Esophagus squamous epithelium (tissue), 5 donors: ENCODE results near the gene MROH9. TPM values are rescaled to one million over a fixed set of nuclear protein-coding genes. Genes with fewer than 3 reads are reported as not detected.

ENCODE experiments used
- DNase-seq: peaks from one replicate; lab custom pipeline; 2025; lab: John Stamatoyannopoulos, UW
- H3K27ac ChIP-seq, 4 donors: fragments of 200-600 bp; sonication (generic); one replicate each; pipeline ENCODE4 v1.5.1; 2016 to 2019; ENCODE audit warnings: mild to moderate bottlenecking in 1 of 4
- H3K27me3 ChIP-seq, 4 donors: fragments of 200-600 bp; sonication (generic); 1 replicate in 3 of 4; 2 replicates in 1 of 4; pipeline versions ENCODE4 v1.5.1 to v1.6.0; 2017 to 2021; ENCODE audit warnings: antibody characterized with exemption in 1 of 4
- H3K36me3 ChIP-seq, 3 donors: fragments of 200-600 bp; sonication (generic); one replicate each; pipeline ENCODE4 v1.5.1; 2016 to 2019
- H3K4me1 ChIP-seq, 3 donors: fragments of 200-600 bp; sonication (generic); one replicate each; pipeline ENCODE4 v1.5.1; 2017 to 2019
- H3K4me3 ChIP-seq, 4 donors: fragments of 200-600 bp; sonication (generic); 1 replicate in 3 of 4; 2 replicates in 1 of 4; pipeline ENCODE4 v1.5.1; 2016 to 2019; ENCODE audit warnings: mild to moderate bottlenecking in 2 of 4, moderate library complexity in 1 of 4
- H3K9me3 ChIP-seq, 3 donors: fragments of 200-600 bp; sonication (generic); one replicate each; pipeline ENCODE4 v1.5.1; 2016 to 2019
- POLR2A ChIP-seq, 4 donors: fragments of 450-650 bp; IDR thresholded peaks; one replicate each; pipeline ENCODE4 v1.6.1; 2017; ENCODE audit warnings: antibody characterized with exemption in 4 of 4, mild to moderate bottlenecking in 4 of 4, moderate library complexity in 3 of 4
- WGBS, 2 donors: methylation state at CpG; one replicate each; pipeline ENCODE4 v1.1.5; 2018; 5-methylcytosine and 5-hydroxymethylcytosine counted together
- intact Hi-C: fragments of 100-400 bp; cut with DNase I; formaldehyde crosslinking; loops from one replicate; pipeline ENCODE4 v1.15.0; 2022
- total RNA-seq, 4 donors: library from RNA; depleted of rRNA; stranded (reverse); fragments of >200 nt; gene quantifications; one replicate each; pipeline ENCODE4 v1.1.0, GENCODE V29; 2016
- TF ChIP-seq, protein P1 (sequence below), 6 experiments: fragments of 450-650 bp in 4 of 6; fragments of 200-600 bp in 2 of 6; sonication (generic) in 2 of 6; IDR thresholded peaks; one replicate each; pipeline ENCODE4 v1.5.1; 2016 to 2019; ENCODE audit warnings: antibody characterized with exemption in 6 of 6, mild to moderate bottlenecking in 4 of 6, moderate library complexity in 4 of 6
- donor health status: DM: yes; HTN: yes; CAD: no.

MROH9 gene
- total RNA-seq, 4 donors from 2014 or later: not detected

DNA sequence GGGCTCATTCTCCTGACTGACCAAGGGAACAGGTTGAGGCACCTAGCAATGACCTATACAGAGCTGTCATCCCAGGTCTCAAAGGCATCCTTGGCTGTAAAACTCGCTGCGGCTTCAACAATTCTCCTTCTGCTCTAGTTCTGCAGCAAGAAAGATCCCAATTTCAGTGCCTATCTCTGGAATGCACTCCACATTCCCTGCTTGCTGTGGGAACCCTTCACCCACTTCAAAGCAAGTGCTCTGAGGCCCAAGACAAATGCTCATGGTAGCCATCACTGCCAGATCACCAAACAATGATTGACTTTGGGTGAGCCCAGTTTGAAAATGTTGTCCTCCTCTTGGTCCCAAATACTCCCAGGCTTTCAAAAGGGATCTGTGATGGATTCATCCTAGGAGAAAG is 117.6 kb downstream of the MROH9 start:
- Histone ChIP-seq H3K4me3 (no peak overlapping the region), H3K4me1 (no peaks in the 10 kb centered on the region), H3K36me3 (no peaks in the 10 kb centered on the region), H3K27me3 (no peaks in the 10 kb centered on the region), H3K9me3 (peaks cover 0 to 3% (median 0%) of the 10 kb centered on the region in 3 donors), H3K27ac (no peak overlapping the region)
- intact Hi-C loops: no loop called here
- 63 to 100% methylated on average over 2 of the region's 2 CpGs for WGBS, 2 donors
- DNase-seq: no peak
- no peak for TF ChIP-seq POLR2A (IDR thresholded peaks at IDR 0.05)
- TF ChIP-seq, protein P1, sequence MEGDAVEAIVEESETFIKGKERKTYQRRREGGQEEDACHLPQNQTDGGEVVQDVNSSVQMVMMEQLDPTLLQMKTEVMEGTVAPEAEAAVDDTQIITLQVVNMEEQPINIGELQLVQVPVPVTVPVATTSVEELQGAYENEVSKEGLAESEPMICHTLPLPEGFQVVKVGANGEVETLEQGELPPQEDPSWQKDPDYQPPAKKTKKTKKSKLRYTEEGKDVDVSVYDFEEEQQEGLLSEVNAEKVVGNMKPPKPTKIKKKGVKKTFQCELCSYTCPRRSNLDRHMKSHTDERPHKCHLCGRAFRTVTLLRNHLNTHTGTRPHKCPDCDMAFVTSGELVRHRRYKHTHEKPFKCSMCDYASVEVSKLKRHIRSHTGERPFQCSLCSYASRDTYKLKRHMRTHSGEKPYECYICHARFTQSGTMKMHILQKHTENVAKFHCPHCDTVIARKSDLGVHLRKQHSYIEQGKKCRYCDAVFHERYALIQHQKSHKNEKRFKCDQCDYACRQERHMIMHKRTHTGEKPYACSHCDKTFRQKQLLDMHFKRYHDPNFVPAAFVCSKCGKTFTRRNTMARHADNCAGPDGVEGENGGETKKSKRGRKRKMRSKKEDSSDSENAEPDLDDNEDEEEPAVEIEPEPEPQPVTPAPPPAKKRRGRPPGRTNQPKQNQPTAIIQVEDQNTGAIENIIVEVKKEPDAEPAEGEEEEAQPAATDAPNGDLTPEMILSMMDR (IDR thresholded peaks at IDR 0.05): no peak

DNA sequence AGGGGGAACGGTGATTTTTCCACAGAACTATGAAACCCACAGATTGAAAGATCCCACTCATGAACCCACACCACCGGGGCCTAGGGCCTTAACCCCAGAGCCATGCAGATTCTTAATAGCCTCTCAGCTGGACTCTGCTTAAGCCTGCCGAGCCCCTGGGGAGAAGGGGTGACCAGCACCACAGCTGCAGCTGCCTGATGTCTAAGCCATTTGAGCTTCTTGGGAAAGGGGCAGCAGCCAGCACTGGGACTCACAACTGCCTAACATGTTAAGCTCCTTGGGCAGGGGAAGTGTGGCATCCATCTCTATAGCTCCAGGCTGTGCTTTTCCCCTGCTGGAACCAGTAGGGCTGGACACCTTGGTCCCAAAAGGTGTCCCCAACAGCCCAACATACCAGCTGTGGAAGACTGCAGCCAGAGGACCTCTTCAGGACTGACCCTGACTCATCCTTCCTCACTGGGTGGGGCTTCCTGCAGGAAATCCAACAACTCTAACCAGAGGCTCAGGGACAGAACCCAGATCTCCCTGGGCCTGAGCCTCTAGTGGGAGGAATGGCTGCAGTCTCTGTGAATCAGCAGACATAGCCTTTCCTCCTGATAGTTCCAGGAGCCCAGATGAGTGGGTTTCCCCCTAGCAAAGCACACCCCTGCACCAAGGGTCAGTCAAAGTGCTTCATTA is 120.8 kb downstream of the MROH9 start:
- intact Hi-C loops: no loop called here
- TF ChIP-seq, protein P1 (IDR thresholded peaks at IDR 0.05): no peak
- no peak for TF ChIP-seq POLR2A (IDR thresholded peaks at IDR 0.05)
- no peaks in the 10 kb centered on the region for H3K9me3 ChIP-seq

DNA sequence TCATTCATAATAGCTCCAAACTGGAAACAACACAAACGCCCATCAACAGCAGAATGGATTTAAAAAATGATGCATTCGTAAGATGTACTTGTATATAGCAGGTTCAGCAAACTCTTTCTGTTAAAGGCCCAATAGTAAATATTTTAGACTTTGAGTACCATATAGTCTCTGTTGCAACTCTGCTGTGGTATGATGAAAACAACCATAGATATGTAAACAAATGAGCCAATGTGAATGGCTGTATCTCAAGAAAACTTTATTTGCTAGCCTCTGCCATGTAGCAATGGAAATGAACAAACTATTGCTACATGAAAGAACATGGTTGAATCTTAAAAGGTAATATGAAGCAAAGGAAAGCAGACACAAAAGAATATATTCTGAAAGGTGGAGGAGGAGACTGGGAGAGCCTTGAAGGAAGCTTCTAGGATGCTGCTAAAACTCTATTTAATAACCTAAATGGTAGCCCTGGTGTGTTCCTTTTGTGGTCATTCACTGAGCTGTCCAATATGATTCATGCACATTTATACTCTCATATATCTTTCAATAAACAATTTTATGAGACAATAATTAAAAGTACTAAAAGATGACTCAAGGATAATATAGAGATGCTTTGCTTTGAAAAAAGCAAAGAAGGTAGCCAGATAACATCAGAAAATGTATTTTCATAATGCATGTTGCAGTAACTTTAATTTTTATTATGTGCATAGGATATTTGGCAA is 126.2 kb downstream of the MROH9 start:
- WGBS, 2 donors: 68 to 71% methylated on average over 2 of the region's 2 CpGs
- no peak for DNase-seq
- intact Hi-C loops: no loop called here

More for the DNA sequence above, 120.8 kb downstream of the MROH9 start:
- Histone ChIP-seq H3K27me3 (no peaks in the 10 kb centered on the region), H3K4me3 (no peak overlapping the region), H3K4me1 (no peaks in the 10 kb centered on the region), H3K36me3 (no peaks in the 10 kb centered on the region), H3K27ac (no peak overlapping the region)
- 100% methylated on average over 2 of the region's 3 CpGs; no CpG with 5 or more reads in 1 of the 2 donors for WGBS, 2 donors
- no peak for DNase-seq

DNA sequence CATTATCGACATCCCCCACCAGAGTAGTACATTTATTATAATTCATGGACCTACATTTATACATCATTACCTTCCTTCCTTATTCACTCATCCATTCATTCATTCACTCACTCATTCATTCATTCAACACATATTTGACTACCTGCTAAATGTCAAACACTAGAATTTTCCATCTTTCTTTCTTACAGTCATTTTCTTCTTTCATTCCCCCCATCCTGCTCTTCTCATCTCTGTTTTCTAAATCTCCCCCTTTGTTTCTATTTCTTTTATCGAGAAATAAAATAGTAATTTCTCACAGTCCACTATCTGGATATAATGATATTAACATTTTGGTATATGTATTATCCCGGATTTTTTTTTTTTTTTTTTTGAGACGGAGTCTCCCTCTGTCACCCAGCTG is 127.6 kb downstream of the MROH9 start:
- no peak for DNase-seq
- Histone ChIP-seq H3K4me1 (no peaks in the 10 kb centered on the region), H3K27ac (no peak overlapping the region), H3K9me3 (no peaks in the 10 kb centered on the region), H3K36me3 (no peaks in the 10 kb centered on the region), H3K27me3 (no peaks in the 10 kb centered on the region), H3K4me3 (no peak overlapping the region)
- WGBS, 2 donors: 76 to 82% methylated on average over 4 of the region's 4 CpGs
- TF ChIP-seq, protein P1 (IDR thresholded peaks at IDR 0.05): no peak
- no peak for TF ChIP-seq POLR2A (IDR thresholded peaks at IDR 0.05)
- intact Hi-C loops: no loop called here

More for the DNA sequence above, 126.2 kb downstream of the MROH9 start:
- Histone ChIP-seq H3K27me3 (no peaks in the 10 kb centered on the region), H3K4me1 (no peaks in the 10 kb centered on the region), H3K4me3 (no peak overlapping the region), H3K9me3 (no peaks in the 10 kb centered on the region), H3K27ac (no peak overlapping the region), H3K36me3 (no peaks in the 10 kb centered on the region)
- TF ChIP-seq, protein P1 (IDR thresholded peaks at IDR 0.05): no peak
- no peak for TF ChIP-seq POLR2A (IDR thresholded peaks at IDR 0.05)

DNA sequence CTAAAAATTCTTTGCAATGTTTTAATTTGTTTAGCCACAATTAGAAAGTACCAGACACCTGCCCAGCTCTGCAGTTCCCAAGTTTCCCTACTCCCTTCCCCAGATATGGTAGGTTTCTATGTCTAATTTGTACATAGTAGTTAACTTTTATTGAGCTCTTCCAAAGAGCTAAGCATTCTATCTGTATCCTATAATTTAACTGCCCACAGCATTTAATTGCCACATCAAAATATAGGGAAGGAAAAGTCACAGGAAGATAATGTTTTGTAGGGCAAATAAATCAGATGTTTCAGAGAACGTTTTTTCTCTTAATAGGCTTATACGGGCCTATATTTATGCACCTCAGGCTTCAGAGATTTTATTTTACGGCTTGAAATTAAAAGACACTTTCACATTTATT is 139.7 kb downstream of the MROH9 start:
- H3K27ac ChIP-seq: no peak overlapping the region
- H3K9me3 ChIP-seq: no peaks in the 10 kb centered on the region
- H3K4me3 ChIP-seq: no peak overlapping the region
- no peaks in the 10 kb centered on the region for H3K4me1 ChIP-seq
- 76 to 83% methylated on average over 3 of the region's 3 CpGs for WGBS, 2 donors
- intact Hi-C loops: no loop called here
- H3K27me3 ChIP-seq: no peaks in the 10 kb centered on the region
- DNase-seq: no peak
- TF ChIP-seq, protein P1 (IDR thresholded peaks at IDR 0.05): no peak
- no peak for TF ChIP-seq POLR2A (IDR thresholded peaks at IDR 0.05)
- no peaks in the 10 kb centered on the region for H3K36me3 ChIP-seq
